Activated CD8-positive, alpha-beta T cell treated with anti-CD3 and anti-CD28 coated beads for 36 hours (primary cell): ENCODE results near the gene B3GNT2. TPM values are rescaled to one million over a fixed set of nuclear protein-coding genes. Genes with fewer than 3 reads are reported as not detected.

Experiments used
- ATAC-seq: fragments of 200-7000 bp; cut with Tn5 transposase; one replicate; pipeline ENCODE4 v1.10.0; 2021; ENCODE audit warnings: mild to moderate bottlenecking, moderate library complexity
- CTCF ChIA-PET: fragments of 350-600 bp; sonication (Branson Sonifier 250); formaldehyde crosslinking; loops from one replicate; lab custom pipeline; 2021; ENCODE audit warnings: antibody characterized with exemption; lab: Charles Lee
- POLR2A ChIA-PET: fragments of 350-600 bp; sonication (Branson Sonifier 250); formaldehyde crosslinking; loops from one replicate; lab custom pipeline; 2021; ENCODE audit warnings: antibody characterized with exemption; lab: Charles Lee
- DNase-seq: peaks from one replicate; pipeline ENCODE4 v3.0.0-alpha.2; 2020
- H3K27ac Mint-ChIP-seq: one replicate; pipeline ENCODE4 v1.8.0; 2021; ENCODE audit warnings: mild to moderate bottlenecking, mixed read lengths
- H3K27me3 Mint-ChIP-seq: one replicate; pipeline ENCODE4 v1.8.0; 2021; ENCODE audit warnings: mixed read lengths
- H3K36me3 Mint-ChIP-seq: one replicate; pipeline ENCODE4 v1.8.0; 2021; ENCODE audit warnings: low read depth, mixed read lengths
- H3K4me1 Mint-ChIP-seq: one replicate; pipeline ENCODE4 v1.8.0; 2021; ENCODE audit warnings: low read depth, mixed read lengths
- H3K4me3 Mint-ChIP-seq: one replicate; pipeline ENCODE4 v1.8.0; 2021; ENCODE audit warnings: mild to moderate bottlenecking, moderate library complexity, mixed read lengths
- H3K9me3 Mint-ChIP-seq: one replicate; pipeline ENCODE4 v1.8.0; 2021; ENCODE audit warnings: mixed read lengths
- CTCF ChIP-seq: fragments of 200-600 bp; IDR thresholded peaks from one replicate; pipeline ENCODE4 v1.8.0; 2022; ENCODE audit warnings: antibody characterized with exemption, mild to moderate bottlenecking
- intact Hi-C: fragments of 100-400 bp; cut with micrococcal nuclease; formaldehyde crosslinking; loops from one replicate; pipeline ENCODE4 v1.10.0; 2022
- total RNA-seq, 2 experiments: library from RNA; stranded (reverse); gene quantifications; one replicate each; pipeline ENCODE4 v1.2.3, GENCODE V29; 2021

B3GNT2 gene
- total RNA-seq, 2 experiments from 2014 or later, result 44.3 to 45.5 TPM

GRCh38 chr2:62163106-62163831, 32.6 kb upstream of the B3GNT2 start:
- H3K27ac Mint-ChIP-seq, result no peak overlapping the region
- no peak for DNase-seq
- H3K36me3 Mint-ChIP-seq, result no peaks in the 10 kb centered on the region
- no peaks in the 10 kb centered on the region for H3K9me3 Mint-ChIP-seq
- CTCF ChIA-PET, result interaction anchor here (1.1 to 1.9 kb wide), 3 partner anchors 9 to 25 kb away, joined by 3 to 5 read pairs (median 3); no protein-coding TSS in a partner anchor
- no peak for TF ChIP-seq CTCF
- H3K27me3 Mint-ChIP-seq, result no peaks in the 10 kb centered on the region
- ATAC-seq, result no peak
- POLR2A ChIA-PET, result no interaction called here
- intact Hi-C loops, result no loop called here
- H3K4me1 Mint-ChIP-seq, result no peaks in the 10 kb centered on the region
- no peak overlapping the region for H3K4me3 Mint-ChIP-seq

- Mint-ChIP-seq H3K27ac (no peak overlapping the region), H3K36me3 (no peaks in the 10 kb centered on the region), H3K9me3 (no peaks in the 10 kb centered on the region), H3K27me3 (no peaks in the 10 kb centered on the region), H3K4me1 (no peaks in the 10 kb centered on the region), H3K4me3 (no peak overlapping the region)
- ChIA-PET POLR2A (no interaction called here), CTCF (interaction anchor here (1.1 to 1.9 kb wide), 2 partner anchors 9 to 20 kb away, joined by 3 to 5 read pairs; no protein-coding TSS in a partner anchor)
- TF ChIP-seq CTCF, result no peak
- DNase-seq, result no peak
- ATAC-seq, result no peak
- intact Hi-C loops, result no loop called here
These were observed 32.1 kb upstream of the B3GNT2 start for GRCh38 chr2:62163834-62164233.

- Mint-ChIP-seq H3K27ac (no peak overlapping the region), H3K4me3 (no peak overlapping the region), H3K36me3 (no peaks in the 10 kb centered on the region), H3K4me1 (no peaks in the 10 kb centered on the region), H3K9me3 (no peaks in the 10 kb centered on the region), H3K27me3 (no peaks in the 10 kb centered on the region)
- ATAC-seq, result no peak
- POLR2A ChIA-PET, result no interaction called here
- CTCF ChIA-PET, result no interaction called here
- TF ChIP-seq CTCF, result no peak
- DNase-seq, result no peak
- intact Hi-C loops, result no loop called here
These were observed 20.2 kb upstream of the B3GNT2 start for GRCh38 chr2:62175728-62176127.

- POLR2A ChIA-PET, result no interaction called here
- H3K4me1 Mint-ChIP-seq, result peaks cover 5% of the 10 kb centered on the region
- no peaks in the 10 kb centered on the region for H3K36me3 Mint-ChIP-seq
- intact Hi-C loops, result no loop called here
- H3K27ac Mint-ChIP-seq, result no peak overlapping the region
- no peaks in the 10 kb centered on the region for H3K27me3 Mint-ChIP-seq
- H3K9me3 Mint-ChIP-seq, result no peaks in the 10 kb centered on the region
- no peak for DNase-seq
- no peak overlapping the region for H3K4me3 Mint-ChIP-seq
- no peak for ATAC-seq
- CTCF ChIA-PET, result no interaction called here
- TF ChIP-seq CTCF, result no peak
These were observed 19.1 kb upstream of the B3GNT2 start for GRCh38 chr2:62176801-62177200.

- DNase-seq (no peak), ATAC-seq (no peak)
- no peaks in the 10 kb centered on the region for H3K36me3 Mint-ChIP-seq
- H3K4me1 Mint-ChIP-seq, result peaks cover 5% of the 10 kb centered on the region
- no peaks in the 10 kb centered on the region for H3K9me3 Mint-ChIP-seq
- H3K27ac Mint-ChIP-seq, result no peak overlapping the region
- no peak overlapping the region for H3K4me3 Mint-ChIP-seq
- no peaks in the 10 kb centered on the region for H3K27me3 Mint-ChIP-seq
- TF ChIP-seq CTCF, result no peak
- POLR2A ChIA-PET, result no interaction called here
- intact Hi-C loops, result no loop called here
- CTCF ChIA-PET, result interaction anchor here (1.7 kb wide), 1 partner anchor 279 kb away, joined by 4 read pairs; no protein-coding TSS in a partner anchor
These were observed 18.4 kb upstream of the B3GNT2 start for GRCh38 chr2:62177392-62178049.
